SK-N-MC (cell line): ENCODE data around the gene CROCC.
"Not testable (repeated sequence)": the region's sequence is repeated elsewhere in the genome, so short reads cannot be mapped to it uniquely, and the experiment has no call there.

Source experiments
- EZH2 ChIP-seq: fragments of 200-600 bp; sonication (generic); IDR thresholded peaks from one replicate; pipeline ENCODE4 v1.6.1; 2017; ENCODE audit warnings: antibody characterized with exemption
- POLR2AphosphoS5 ChIP-seq: IDR thresholded peaks from 2 replicates; pipeline ENCODE4 v1.6.1; 2012; ENCODE audit warnings: mild to moderate bottlenecking, low read depth, low read length, borderline replicate concordance

DNA sequence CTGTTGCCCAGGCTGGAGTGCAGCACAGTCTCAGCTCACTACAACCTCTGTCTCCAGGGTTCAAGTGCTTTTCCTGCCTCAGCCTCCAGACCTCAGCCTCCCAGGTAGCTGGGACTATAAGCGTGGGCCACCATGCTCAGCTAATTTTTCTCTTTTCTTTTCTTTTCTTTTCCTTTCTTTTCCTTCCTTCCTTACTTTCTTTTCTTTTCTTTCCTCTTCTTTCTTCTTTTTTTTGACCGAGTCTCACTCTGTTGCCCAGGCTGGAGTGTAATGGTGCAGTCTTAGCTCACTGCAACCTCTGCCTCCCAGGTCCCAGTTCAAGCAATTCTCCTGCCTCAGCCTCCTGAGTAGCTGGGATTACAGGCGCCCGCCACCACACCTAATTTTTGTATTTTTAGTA is 42.4 kb downstream of the CROCC start:
- not testable (repeated sequence) for TF ChIP-seq EZH2, POLR2AphosphoS5
